ENCODE measurements around the gene SLC37A4.
"Not testable (repeated sequence)": the region's sequence is repeated elsewhere in the genome, so short reads cannot be mapped to it uniquely, and the experiment has no call there.

DNA sequence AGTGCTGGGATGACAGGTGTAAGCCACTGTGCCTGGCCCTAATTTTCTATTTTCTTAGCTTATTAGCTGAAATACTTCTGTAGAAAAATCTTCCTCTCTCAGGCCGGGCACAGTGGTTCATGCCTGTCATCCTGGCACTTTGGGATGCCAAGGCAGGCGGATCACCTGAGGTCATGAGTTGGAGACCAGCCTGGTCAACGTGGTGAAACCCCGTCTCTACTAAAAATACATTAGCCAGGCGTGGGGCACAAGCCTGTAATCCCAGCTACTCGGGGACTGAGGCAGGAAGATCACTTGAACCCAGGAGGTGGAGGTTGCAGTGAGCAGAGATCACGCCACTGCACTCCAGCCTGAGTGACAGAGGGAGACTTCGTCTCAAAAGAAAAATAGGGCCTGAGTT is 46.3 kb downstream of the SLC37A4 start:
- TF ChIP-seq, protein P1, sequence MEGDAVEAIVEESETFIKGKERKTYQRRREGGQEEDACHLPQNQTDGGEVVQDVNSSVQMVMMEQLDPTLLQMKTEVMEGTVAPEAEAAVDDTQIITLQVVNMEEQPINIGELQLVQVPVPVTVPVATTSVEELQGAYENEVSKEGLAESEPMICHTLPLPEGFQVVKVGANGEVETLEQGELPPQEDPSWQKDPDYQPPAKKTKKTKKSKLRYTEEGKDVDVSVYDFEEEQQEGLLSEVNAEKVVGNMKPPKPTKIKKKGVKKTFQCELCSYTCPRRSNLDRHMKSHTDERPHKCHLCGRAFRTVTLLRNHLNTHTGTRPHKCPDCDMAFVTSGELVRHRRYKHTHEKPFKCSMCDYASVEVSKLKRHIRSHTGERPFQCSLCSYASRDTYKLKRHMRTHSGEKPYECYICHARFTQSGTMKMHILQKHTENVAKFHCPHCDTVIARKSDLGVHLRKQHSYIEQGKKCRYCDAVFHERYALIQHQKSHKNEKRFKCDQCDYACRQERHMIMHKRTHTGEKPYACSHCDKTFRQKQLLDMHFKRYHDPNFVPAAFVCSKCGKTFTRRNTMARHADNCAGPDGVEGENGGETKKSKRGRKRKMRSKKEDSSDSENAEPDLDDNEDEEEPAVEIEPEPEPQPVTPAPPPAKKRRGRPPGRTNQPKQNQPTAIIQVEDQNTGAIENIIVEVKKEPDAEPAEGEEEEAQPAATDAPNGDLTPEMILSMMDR (IDR thresholded peaks at IDR 0.05): not testable (repeated sequence)
- TF ChIP-seq TEAD4 (CRISPR knock-in tag; IDR thresholded peaks at IDR 0.05); ATF1 (CRISPR knock-in tag; IDR thresholded peaks at IDR 0.05); JUN (CRISPR knock-in tag; IDR thresholded peaks at IDR 0.05); ESRRA (CRISPR knock-in tag; IDR thresholded peaks at IDR 0.05; ENCODE audit: borderline replicate concordance); NFE2L1 (CRISPR knock-in tag; IDR thresholded peaks at IDR 0.05); SP1 (CRISPR knock-in tag; conservative IDR thresholded peaks at IDR 0.05); SMAD3 (CRISPR knock-in tag; IDR thresholded peaks at IDR 0.05; ENCODE audit: borderline replicate concordance); ZNF671 (CRISPR knock-in tag; IDR thresholded peaks at IDR 0.05); ZNF317 (CRISPR knock-in tag; IDR thresholded peaks at IDR 0.05; ENCODE audit: borderline replicate concordance, low read depth): not testable (repeated sequence)
- TF ChIP-seq, protein P2, sequence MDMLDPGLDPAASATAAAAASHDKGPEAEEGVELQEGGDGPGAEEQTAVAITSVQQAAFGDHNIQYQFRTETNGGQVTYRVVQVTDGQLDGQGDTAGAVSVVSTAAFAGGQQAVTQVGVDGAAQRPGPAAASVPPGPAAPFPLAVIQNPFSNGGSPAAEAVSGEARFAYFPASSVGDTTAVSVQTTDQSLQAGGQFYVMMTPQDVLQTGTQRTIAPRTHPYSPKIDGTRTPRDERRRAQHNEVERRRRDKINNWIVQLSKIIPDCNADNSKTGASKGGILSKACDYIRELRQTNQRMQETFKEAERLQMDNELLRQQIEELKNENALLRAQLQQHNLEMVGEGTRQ (CRISPR knock-in tag; IDR thresholded peaks at IDR 0.05): not testable (repeated sequence)
- TF ChIP-seq, protein P3, sequence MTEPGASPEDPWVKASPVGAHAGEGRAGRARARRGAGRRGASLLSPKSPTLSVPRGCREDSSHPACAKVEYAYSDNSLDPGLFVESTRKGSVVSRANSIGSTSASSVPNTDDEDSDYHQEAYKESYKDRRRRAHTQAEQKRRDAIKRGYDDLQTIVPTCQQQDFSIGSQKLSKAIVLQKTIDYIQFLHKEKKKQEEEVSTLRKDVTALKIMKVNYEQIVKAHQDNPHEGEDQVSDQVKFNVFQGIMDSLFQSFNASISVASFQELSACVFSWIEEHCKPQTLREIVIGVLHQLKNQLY (CRISPR knock-in tag; IDR thresholded peaks at IDR 0.05): not testable (repeated sequence)
- TF ChIP-seq, protein P4, sequence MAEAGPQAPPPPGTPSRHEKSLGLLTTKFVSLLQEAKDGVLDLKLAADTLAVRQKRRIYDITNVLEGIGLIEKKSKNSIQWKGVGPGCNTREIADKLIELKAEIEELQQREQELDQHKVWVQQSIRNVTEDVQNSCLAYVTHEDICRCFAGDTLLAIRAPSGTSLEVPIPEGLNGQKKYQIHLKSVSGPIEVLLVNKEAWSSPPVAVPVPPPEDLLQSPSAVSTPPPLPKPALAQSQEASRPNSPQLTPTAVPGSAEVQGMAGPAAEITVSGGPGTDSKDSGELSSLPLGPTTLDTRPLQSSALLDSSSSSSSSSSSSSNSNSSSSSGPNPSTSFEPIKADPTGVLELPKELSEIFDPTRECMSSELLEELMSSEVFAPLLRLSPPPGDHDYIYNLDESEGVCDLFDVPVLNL (CRISPR knock-in tag; IDR thresholded peaks at IDR 0.05; ENCODE audit: borderline replicate concordance, low read depth): not testable (repeated sequence)
